Left ventricle myocardium inferior (tissue), 1 donor: Measurements from ENCODE around the gene CASTOR1. TPM values are rescaled to one million over a fixed set of nuclear protein-coding genes. Genes with fewer than 3 reads are reported as not detected.

Experiments used
- DNase-seq: peaks from one replicate; pipeline ENCODE4 v3.0.0-alpha.2; 2020
- H3K27ac ChIP-seq: fragments of 200-600 bp; replicated peaks from 2 replicates; pipeline ENCODE4 v1.8.0; 2021
- H3K27me3 ChIP-seq: fragments of 200-600 bp; 2 replicates; pipeline ENCODE4 v1.8.0; 2021; ENCODE audit warnings: low read depth
- H3K36me3 ChIP-seq: fragments of 200-600 bp; 2 replicates; pipeline ENCODE4 v1.8.0; 2021
- H3K4me1 ChIP-seq: fragments of 200-600 bp; 2 replicates; pipeline ENCODE4 v1.8.0; 2021
- H3K4me3 ChIP-seq: fragments of 200-600 bp; 2 replicates; pipeline ENCODE4 v1.8.0; 2021; ENCODE audit warnings: mild to moderate bottlenecking, moderate library complexity
- H3K9me3 ChIP-seq: fragments of 200-600 bp; replicated peaks from 2 replicates; pipeline ENCODE4 v1.8.0; 2021
- intact Hi-C: fragments of 100-400 bp; cut with micrococcal nuclease; formaldehyde crosslinking; loops from one replicate; pipeline ENCODE4 v1.11.0; 2022
- total RNA-seq: library from RNA; stranded (reverse); fragmentation: NEBNext Ultra II Directional; extraction: Animal tissue kit (Norgen Biotek cat#: 25700); gene quantifications from one replicate; pipeline ENCODE4 v1.2.1, GENCODE V29; 2021
- TF ChIP-seq, protein P1 (sequence below): fragments of 200-600 bp; IDR thresholded peaks from 2 replicates; pipeline ENCODE4 v1.8.0; 2021; ENCODE audit warnings: antibody characterized with exemption, mild to moderate bottlenecking, borderline replicate concordance
- donor health status: DM: no; HTN: yes; CAD: no; lungs with severe emphysema.

The CASTOR1 gene
- total RNA-seq, 1 donor from 2014 or later = 6.5 TPM

DNA sequence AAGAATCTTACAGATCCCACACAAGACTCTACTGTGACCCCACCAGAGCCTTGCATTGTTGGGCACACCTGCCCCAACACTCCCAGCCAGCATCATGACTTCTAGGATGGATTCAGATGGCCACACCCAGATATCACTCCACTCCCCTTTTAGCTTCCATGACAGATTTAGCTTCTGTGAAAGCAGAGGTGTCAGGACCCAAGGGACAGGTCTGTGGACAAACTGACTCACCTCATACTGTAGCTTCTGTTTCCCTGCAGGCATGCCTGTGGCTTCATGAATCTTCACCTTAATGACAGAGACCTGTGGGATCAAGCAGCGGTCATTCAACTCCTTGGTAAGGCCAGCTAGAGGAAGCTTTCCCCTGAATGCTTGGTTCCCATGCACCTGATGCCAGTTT is 45.9 kb upstream of the CASTOR1 start:
- TF ChIP-seq, protein P1, sequence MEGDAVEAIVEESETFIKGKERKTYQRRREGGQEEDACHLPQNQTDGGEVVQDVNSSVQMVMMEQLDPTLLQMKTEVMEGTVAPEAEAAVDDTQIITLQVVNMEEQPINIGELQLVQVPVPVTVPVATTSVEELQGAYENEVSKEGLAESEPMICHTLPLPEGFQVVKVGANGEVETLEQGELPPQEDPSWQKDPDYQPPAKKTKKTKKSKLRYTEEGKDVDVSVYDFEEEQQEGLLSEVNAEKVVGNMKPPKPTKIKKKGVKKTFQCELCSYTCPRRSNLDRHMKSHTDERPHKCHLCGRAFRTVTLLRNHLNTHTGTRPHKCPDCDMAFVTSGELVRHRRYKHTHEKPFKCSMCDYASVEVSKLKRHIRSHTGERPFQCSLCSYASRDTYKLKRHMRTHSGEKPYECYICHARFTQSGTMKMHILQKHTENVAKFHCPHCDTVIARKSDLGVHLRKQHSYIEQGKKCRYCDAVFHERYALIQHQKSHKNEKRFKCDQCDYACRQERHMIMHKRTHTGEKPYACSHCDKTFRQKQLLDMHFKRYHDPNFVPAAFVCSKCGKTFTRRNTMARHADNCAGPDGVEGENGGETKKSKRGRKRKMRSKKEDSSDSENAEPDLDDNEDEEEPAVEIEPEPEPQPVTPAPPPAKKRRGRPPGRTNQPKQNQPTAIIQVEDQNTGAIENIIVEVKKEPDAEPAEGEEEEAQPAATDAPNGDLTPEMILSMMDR = no peak
- H3K27ac ChIP-seq = no peak overlapping the region
- intact Hi-C loops = no loop called here
- no peak for DNase-seq
- H3K27me3 ChIP-seq = no peaks in the 10 kb centered on the region
- no peaks in the 10 kb centered on the region for H3K9me3 ChIP-seq
- H3K36me3 ChIP-seq = peaks cover 98% of the 10 kb centered on the region
- no peak overlapping the region for H3K4me3 ChIP-seq
- peaks cover 53% of the 10 kb centered on the region for H3K4me1 ChIP-seq

DNA sequence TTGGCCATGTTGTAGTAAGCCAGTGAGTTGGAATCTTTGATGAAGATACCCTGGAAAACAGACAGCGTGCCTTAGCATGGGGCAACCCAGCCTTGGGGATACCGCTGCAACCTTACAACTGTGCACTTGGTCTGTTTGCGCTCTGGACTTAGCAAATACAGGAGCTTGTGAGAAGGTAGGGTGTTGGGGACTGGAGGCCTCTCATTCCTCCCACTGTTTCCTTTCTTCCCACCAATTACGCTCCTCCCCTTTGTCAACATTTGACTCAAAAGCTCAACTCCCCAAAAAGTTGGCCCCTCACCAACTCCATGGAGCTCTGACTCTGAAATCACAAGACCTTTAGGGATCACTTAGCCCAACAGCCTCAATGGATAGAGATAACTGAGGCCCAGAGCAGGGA is 45.3 kb upstream of the CASTOR1 start:
- Histone ChIP-seq H3K27me3 (no peaks in the 10 kb centered on the region), H3K9me3 (no peaks in the 10 kb centered on the region), H3K27ac (no peak overlapping the region), H3K4me3 (no peak overlapping the region), H3K4me1 (peaks cover 47% of the 10 kb centered on the region), H3K36me3 (peaks cover 92% of the 10 kb centered on the region)
- DNase-seq = no peak
- TF ChIP-seq, protein P1 = no peak
- intact Hi-C loops = no loop called here

DNA sequence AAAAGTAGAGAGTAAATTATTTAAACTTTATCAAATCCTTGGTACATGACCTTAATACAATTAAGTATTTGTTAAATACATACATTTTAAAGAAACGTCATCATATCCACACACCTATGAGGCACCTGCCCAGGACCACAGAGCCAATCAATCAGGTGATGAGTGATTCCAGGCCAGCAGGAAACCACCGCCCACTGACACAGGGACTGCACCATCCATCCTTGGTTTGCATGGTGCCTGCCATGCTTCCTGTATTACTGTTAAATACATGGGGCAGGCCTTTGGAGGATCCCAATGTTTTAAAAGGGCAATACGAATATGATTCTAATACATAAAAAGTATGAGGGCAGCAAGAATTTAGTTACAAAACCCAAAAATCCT is 44.4 kb upstream of the CASTOR1 start:
- Histone ChIP-seq H3K27me3 (no peaks in the 10 kb centered on the region), H3K36me3 (peaks cover 83% of the 10 kb centered on the region), H3K27ac (no peak overlapping the region), H3K9me3 (no peaks in the 10 kb centered on the region), H3K4me3 (no peak overlapping the region), H3K4me1 (peaks cover 38% of the 10 kb centered on the region)
- TF ChIP-seq, protein P1 = no peak
- intact Hi-C loops = no loop called here
- DNase-seq = no peak

DNA sequence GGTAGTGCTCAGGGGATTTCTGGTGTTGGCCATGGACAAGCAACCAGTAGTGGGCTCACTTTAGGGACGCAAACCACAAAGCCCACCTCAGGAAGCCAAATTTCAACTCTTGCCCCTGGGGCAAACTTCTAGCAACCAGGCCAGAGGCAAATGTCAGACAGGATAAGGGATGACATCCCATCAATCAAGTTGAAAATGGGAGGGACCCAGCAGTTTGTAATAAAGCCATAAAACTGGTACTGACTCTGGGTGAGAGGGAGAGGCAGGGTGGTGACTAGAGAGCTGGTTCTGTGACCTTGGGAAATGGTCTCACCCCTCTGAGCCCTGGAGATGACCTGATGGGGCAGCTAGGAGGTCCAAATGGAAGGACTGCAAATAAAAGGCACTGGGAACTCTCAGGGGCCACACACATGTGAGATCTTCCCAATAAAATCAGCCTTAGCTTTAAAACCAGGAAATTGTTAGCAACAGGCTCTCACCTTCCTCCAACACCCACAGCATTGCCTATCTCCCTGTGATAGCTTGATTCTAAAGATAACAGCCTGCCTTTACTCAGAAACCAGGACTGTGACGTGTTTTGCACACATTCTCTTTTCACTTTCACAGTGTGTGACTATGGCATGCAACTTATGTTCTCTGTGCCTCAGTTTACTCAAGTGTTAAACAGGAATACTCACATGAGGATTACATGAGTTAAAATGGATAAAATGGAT is 43.8 kb upstream of the CASTOR1 start:
- H3K9me3 ChIP-seq = no peaks in the 10 kb centered on the region
- no peak overlapping the region for H3K27ac ChIP-seq
- peaks cover 78% of the 10 kb centered on the region for H3K36me3 ChIP-seq
- TF ChIP-seq, protein P1 = no peak
- intact Hi-C loops = no loop called here
- no peak for DNase-seq
- peaks cover 32% of the 10 kb centered on the region for H3K4me1 ChIP-seq
- H3K27me3 ChIP-seq = no peaks in the 10 kb centered on the region
- no peak overlapping the region for H3K4me3 ChIP-seq

DNA sequence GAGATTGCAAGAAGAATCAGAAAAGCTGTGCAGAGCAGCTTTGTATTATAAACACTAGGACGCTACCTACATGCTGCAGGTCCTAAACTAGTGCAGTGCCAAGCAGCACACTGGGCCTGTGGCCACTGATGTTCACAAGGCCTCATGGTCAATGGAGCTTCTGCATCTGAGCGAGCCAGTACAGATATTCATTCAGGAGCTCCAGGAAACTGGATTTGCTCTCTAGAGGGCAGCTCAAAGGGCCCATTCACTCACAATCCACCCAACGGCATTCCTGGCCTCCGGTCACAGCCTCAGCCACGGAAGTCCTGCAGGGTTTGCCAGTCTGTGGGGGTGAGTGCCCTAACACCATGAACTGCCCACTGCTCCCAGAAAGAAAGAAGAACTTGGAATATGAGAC is 43.2 kb upstream of the CASTOR1 start:
- H3K36me3 ChIP-seq = peaks cover 72% of the 10 kb centered on the region
- H3K4me1 ChIP-seq = peaks cover 28% of the 10 kb centered on the region
- H3K27me3 ChIP-seq = no peaks in the 10 kb centered on the region
- DNase-seq = no peak
- TF ChIP-seq, protein P1 = no peak
- intact Hi-C loops = no loop called here
- H3K27ac ChIP-seq = no peak overlapping the region
- H3K4me3 ChIP-seq = no peak overlapping the region
- no peaks in the 10 kb centered on the region for H3K9me3 ChIP-seq
